Fibroblast of lung (primary cell): ENCODE measurements around the gene ZP2.

Experiments used
- EZH2 ChIP-seq: IDR thresholded peaks from 2 replicates; pipeline ENCODE4 v1.5.1; 2012; ENCODE audit warnings: low read length, control low read depth, mild to moderate bottlenecking; ENCODE audit errors: missing control alignments
- TF ChIP-seq, protein P1 (sequence below), 2 donors: IDR thresholded peaks in 1 of 2; conservative IDR thresholded peaks in 1 of 2; 1 replicate in 1 of 2; 2 replicates in 1 of 2; pipeline ENCODE4 v1.5.1; 2011 to 2012; ENCODE audit warnings: low read length in 2 of 2, control low read depth in 1 of 2, inconsistent platforms in 1 of 2, low read depth in 1 of 2, mild to moderate bottlenecking in 1 of 2

DNA sequence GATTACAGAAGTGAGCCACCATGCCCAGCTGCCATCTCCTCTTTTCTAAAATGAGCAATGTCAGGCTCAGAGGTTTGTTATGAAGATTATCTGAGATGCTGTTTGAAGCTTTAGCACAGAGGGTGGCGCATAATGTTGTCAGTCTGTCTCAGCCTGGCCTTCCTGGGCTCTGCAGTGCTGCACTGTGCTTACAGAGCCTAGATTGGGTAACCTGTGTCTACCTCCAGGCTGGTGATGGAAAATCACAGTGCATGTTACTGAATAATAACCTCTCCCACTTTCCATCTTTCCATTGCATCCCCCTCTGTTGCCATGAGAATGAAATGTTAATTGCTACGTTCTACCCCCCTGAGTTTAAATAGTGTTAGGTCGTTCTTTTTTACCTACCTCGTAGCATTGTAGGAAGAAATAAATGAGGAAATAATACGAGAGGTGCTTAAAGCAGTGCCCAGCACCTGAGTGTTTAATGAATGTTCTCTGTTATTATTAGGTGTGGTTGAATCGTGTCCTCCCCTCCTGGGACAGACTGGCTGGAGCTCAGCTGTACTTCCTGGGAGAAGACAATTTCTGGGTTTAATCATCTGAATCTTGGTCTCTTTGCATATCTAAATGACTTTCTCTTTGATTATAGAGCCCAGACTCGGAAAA, 46.7 kb downstream of the ZP2 start:
- TF ChIP-seq, protein P1, sequence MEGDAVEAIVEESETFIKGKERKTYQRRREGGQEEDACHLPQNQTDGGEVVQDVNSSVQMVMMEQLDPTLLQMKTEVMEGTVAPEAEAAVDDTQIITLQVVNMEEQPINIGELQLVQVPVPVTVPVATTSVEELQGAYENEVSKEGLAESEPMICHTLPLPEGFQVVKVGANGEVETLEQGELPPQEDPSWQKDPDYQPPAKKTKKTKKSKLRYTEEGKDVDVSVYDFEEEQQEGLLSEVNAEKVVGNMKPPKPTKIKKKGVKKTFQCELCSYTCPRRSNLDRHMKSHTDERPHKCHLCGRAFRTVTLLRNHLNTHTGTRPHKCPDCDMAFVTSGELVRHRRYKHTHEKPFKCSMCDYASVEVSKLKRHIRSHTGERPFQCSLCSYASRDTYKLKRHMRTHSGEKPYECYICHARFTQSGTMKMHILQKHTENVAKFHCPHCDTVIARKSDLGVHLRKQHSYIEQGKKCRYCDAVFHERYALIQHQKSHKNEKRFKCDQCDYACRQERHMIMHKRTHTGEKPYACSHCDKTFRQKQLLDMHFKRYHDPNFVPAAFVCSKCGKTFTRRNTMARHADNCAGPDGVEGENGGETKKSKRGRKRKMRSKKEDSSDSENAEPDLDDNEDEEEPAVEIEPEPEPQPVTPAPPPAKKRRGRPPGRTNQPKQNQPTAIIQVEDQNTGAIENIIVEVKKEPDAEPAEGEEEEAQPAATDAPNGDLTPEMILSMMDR (conservative IDR thresholded peaks at IDR 0.05 in 1 of 2, IDR thresholded peaks at IDR 0.05 in 1 of 2; ENCODE audit: low read depth in 1 of 2, low read length in 2 of 2) = no peak
- TF ChIP-seq EZH2 = no peak
